IMR-90 (cell line): ENCODE measurements around the gene DCUN1D1. TPM values are rescaled to one million over a fixed set of nuclear protein-coding genes. Genes with fewer than 3 reads are reported as not detected.

ENCODE experiments used
- ATAC-seq: fragments of 200-7000 bp; cut with Tn5 transposase; 2 replicates; pipeline ENCODE4 v1.9.1; 2020; ENCODE audit warnings: low read depth, mild to moderate bottlenecking, moderate library complexity
- BruUV-seq: library from RNA; stranded (reverse); fragments of 400-500 nt; replicated peaks from 2 replicates; lab custom pipeline; 2021; lab: Mats Ljungman, UMichigan
- CTCF ChIA-PET: fragments of 300-600 bp; formaldehyde crosslinking; extraction: SDS; loops from one replicate; lab custom pipeline; 2021; ENCODE audit warnings: antibody characterized with exemption; lab: Yijun Ruan, JAX
- POLR2A ChIA-PET: fragments of 300-600 bp; sonication (Branson Sonifier 250); formaldehyde crosslinking; loops from one replicate; lab custom pipeline; 2022; ENCODE audit warnings: antibody characterized with exemption; ENCODE audit not compliant: unreplicated experiment; lab: Charles Lee
- DNase-seq: peaks from one replicate; pipeline ENCODE4 v3.0.0; 2013
- H2AFZ ChIP-seq: replicated peaks from 2 replicates; pipeline ENCODE3; 2013; ENCODE audit warnings: low read length, mild to moderate bottlenecking; ENCODE audit not compliant: poor library complexity
- H2AK5ac ChIP-seq: 2 replicates; pipeline ENCODE4 v1.6.1; 2013; ENCODE audit warnings: low read depth, low read length, inconsistent platforms
- H2AK9ac ChIP-seq: replicated peaks from 2 replicates; pipeline ENCODE3; 2013; ENCODE audit warnings: mild to moderate bottlenecking, low read depth, low read length, moderate library complexity; ENCODE audit not compliant: poor library complexity
- H2BK120ac ChIP-seq: 2 replicates; pipeline ENCODE4 v1.6.1; 2013; ENCODE audit warnings: low read depth, low read length, inconsistent platforms
- H2BK15ac ChIP-seq: 3 replicates; pipeline ENCODE4 v1.6.1; 2013; ENCODE audit warnings: low read depth, low read length, inconsistent platforms
- H2BK20ac ChIP-seq: 2 replicates; pipeline ENCODE4 v1.6.1; 2013; ENCODE audit warnings: low read depth, mild to moderate bottlenecking, inconsistent platforms, low read length, moderate library complexity
- H2BK5ac ChIP-seq: 2 replicates; pipeline ENCODE4 v1.6.1; 2013; ENCODE audit warnings: mild to moderate bottlenecking, low read depth, low read length, inconsistent platforms; ENCODE audit not compliant: poor library complexity, severe bottlenecking
- H3K14ac ChIP-seq: replicated peaks from 2 replicates; pipeline ENCODE4 v1.6.1; 2013; ENCODE audit warnings: low read depth, low read length, inconsistent platforms
- H3K18ac ChIP-seq: 2 replicates; pipeline ENCODE4 v1.6.1; 2013; ENCODE audit warnings: low read depth, low read length, control low read depth
- H3K23ac ChIP-seq: 2 replicates; pipeline ENCODE4 v1.6.1; 2013; ENCODE audit warnings: low read depth, low read length, inconsistent platforms
- H3K27ac ChIP-seq: 2 replicates; pipeline ENCODE4 v1.5.1; 2013; ENCODE audit warnings: mild to moderate bottlenecking, control low read depth, low read length; ENCODE audit not compliant: insufficient read depth
- H3K27me3 ChIP-seq: 2 replicates; pipeline ENCODE4 v1.6.1; 2013; ENCODE audit warnings: low read length; ENCODE audit not compliant: control insufficient read depth, insufficient read depth
- H3K36me3 ChIP-seq: 2 replicates; pipeline ENCODE4 v1.6.1; 2013; ENCODE audit warnings: low read length, mixed read lengths; ENCODE audit not compliant: control insufficient read depth, insufficient read depth
- H3K4ac ChIP-seq: 2 replicates; pipeline ENCODE4 v1.6.1; 2013; ENCODE audit warnings: low read depth, low read length, inconsistent platforms
- H3K4me1 ChIP-seq: 2 replicates; pipeline ENCODE4 v1.6.1; 2013; ENCODE audit warnings: low read length, mixed read lengths; ENCODE audit not compliant: control insufficient read depth, insufficient read depth
- H3K4me2 ChIP-seq: 2 replicates; pipeline ENCODE4 v1.6.1; 2013; ENCODE audit warnings: low read depth, mild to moderate bottlenecking, control low read depth, low read length, moderate library complexity
- H3K4me3 ChIP-seq: 2 replicates; pipeline ENCODE4 v1.5.1; 2013; ENCODE audit warnings: low read depth, mild to moderate bottlenecking, control low read depth, low read length, moderate library complexity; ENCODE audit not compliant: insufficient read depth
- H3K56ac ChIP-seq: 2 replicates; pipeline ENCODE4 v1.6.1; 2013; ENCODE audit warnings: low read length, inconsistent platforms; ENCODE audit not compliant: insufficient read depth; ENCODE audit errors: extremely low read depth
- H3K79me1 ChIP-seq, 2 experiments: 2 replicates each; pipeline ENCODE4 v1.6.1; 2013; ENCODE audit warnings: low read length in 2 of 2, inconsistent platforms in 1 of 2, low read depth in 1 of 2
- H3K9ac ChIP-seq: 2 replicates; pipeline ENCODE4 v1.6.1; 2013; ENCODE audit warnings: low read depth, low read length, control low read depth
- H3K9me1 ChIP-seq: 2 replicates; pipeline ENCODE4 v1.6.1; 2013; ENCODE audit warnings: low read length, inconsistent platforms; ENCODE audit not compliant: insufficient read depth
- H3K9me3 ChIP-seq: 2 replicates; pipeline ENCODE4 v1.6.1; 2013; ENCODE audit warnings: low read length; ENCODE audit not compliant: control insufficient read depth, insufficient read depth
- H4K20me1 ChIP-seq: 2 replicates; pipeline ENCODE4 v1.6.1; 2013; ENCODE audit warnings: low read length, inconsistent platforms; ENCODE audit not compliant: insufficient read depth
- H4K5ac ChIP-seq: 2 replicates; pipeline ENCODE4 v1.6.1; 2013; ENCODE audit warnings: mild to moderate bottlenecking, low read depth, low read length, control low read depth
- H4K8ac ChIP-seq, 2 experiments: 2 replicates each; pipeline ENCODE4 v1.6.1; 2013; ENCODE audit warnings: low read depth in 2 of 2, low read length in 2 of 2, control low read depth in 1 of 2, inconsistent platforms in 1 of 2
- H4K91ac ChIP-seq: 2 replicates; pipeline ENCODE4 v1.6.1; 2013; ENCODE audit warnings: low read depth, low read length, inconsistent platforms; ENCODE audit not compliant: insufficient read depth
- BHLHE40 ChIP-seq: fragments of 150-350 bp; IDR thresholded peaks from 2 replicates; pipeline ENCODE4 v1.6.1; 2016; ENCODE audit warnings: mild to moderate bottlenecking, low read depth, low read length
- CEBPB ChIP-seq: IDR thresholded peaks from 2 replicates; pipeline ENCODE4 v1.6.1; 2012; ENCODE audit warnings: low read depth, low read length, improper control_type of control experiment
- CHD1 ChIP-seq: IDR thresholded peaks from 2 replicates; pipeline ENCODE4 v1.6.1; 2012; ENCODE audit warnings: low read depth, low read length, improper control_type of control experiment
- CTCF ChIP-seq: conservative IDR thresholded peaks from 2 replicates; pipeline ENCODE4 v1.5.1; 2012; ENCODE audit warnings: mild to moderate bottlenecking, low read depth, low read length, improper control_type of control experiment
- FOS ChIP-seq: fragments of 150-350 bp; IDR thresholded peaks from 2 replicates; pipeline ENCODE4 v1.6.1; 2016; ENCODE audit warnings: low read depth, low read length
- MAFK ChIP-seq: IDR thresholded peaks from 2 replicates; pipeline ENCODE4 v1.6.1; 2012; ENCODE audit warnings: low read depth, low read length, improper control_type of control experiment
- MXI1 ChIP-seq: IDR thresholded peaks from 2 replicates; pipeline ENCODE4 v1.6.1; 2012; ENCODE audit warnings: low read depth, mild to moderate bottlenecking, low read length, moderate library complexity, borderline replicate concordance
- NFE2L2 ChIP-seq: fragments of 150-350 bp; IDR thresholded peaks from 2 replicates; pipeline ENCODE4 v1.6.1; 2016; ENCODE audit warnings: low read depth, mild to moderate bottlenecking, low read length
- POLR2A ChIP-seq: IDR thresholded peaks from 2 replicates; pipeline ENCODE4 v1.6.1; 2012; ENCODE audit warnings: mild to moderate bottlenecking, low read depth, low read length
- RAD21 ChIP-seq: IDR thresholded peaks from 2 replicates; pipeline ENCODE4 v1.6.1; 2012; ENCODE audit warnings: low read length, improper control_type of control experiment
- RCOR1 ChIP-seq: IDR thresholded peaks from 2 replicates; pipeline ENCODE4 v1.6.1; 2012; ENCODE audit warnings: mild to moderate bottlenecking, low read length, improper control_type of control experiment; ENCODE audit not compliant: insufficient replicate concordance
- RFX5 ChIP-seq: IDR thresholded peaks from 2 replicates; pipeline ENCODE4 v1.8.0; 2012; ENCODE audit warnings: low read depth, mild to moderate bottlenecking, low read length, moderate library complexity
- SMC3 ChIP-seq: fragments of 150-350 bp; IDR thresholded peaks from 2 replicates; pipeline ENCODE4 v1.6.1; 2016; ENCODE audit warnings: low read depth, mild to moderate bottlenecking, antibody characterized with exemption, low read length, moderate library complexity
- WGBS, 2 experiments: methylation state at CpG; one replicate each; pipeline versions ENCODE4 v1.1.5 to v1.1.7; 2013; ENCODE audit warnings: missing lambda C conversion rate in 2 of 2; ENCODE audit not compliant: insufficient read length in 1 of 2; ENCODE audit errors: extremely low coverage in 2 of 2; 5-methylcytosine and 5-hydroxymethylcytosine counted together
- dilution Hi-C: fragments of 300-500 bp; cut with HindIII; formaldehyde crosslinking; loops from one replicate; pipeline ENCODE4 v1.14.3; 2018; ENCODE audit warnings: low sequenced_read_pairs; ENCODE audit not compliant: unreplicated experiment
- in situ Hi-C: fragments of 300-500 bp; cut with MboI; formaldehyde crosslinking; loops from 3 replicates; pipeline ENCODE4 v1.14.3; 2019; ENCODE audit warnings: low sequenced_read_pairs, inconsistent platforms, mixed read lengths
- intact Hi-C: fragments of 100-400 bp; cut with micrococcal nuclease; formaldehyde crosslinking; loops from 2 replicates; pipeline ENCODE4 v1.10.0; 2022
- polyA plus RNA-seq, 3 experiments: library from polyadenylated mRNA; depleted of rRNA; stranded (reverse); fragments of >200 nt; gene quantifications; 2 replicates each; pipeline ENCODE4 v1.2.3, GENCODE V29; 2012; ENCODE audit warnings: low replicate concordance in 1 of 3
- total RNA-seq: library from RNA; depleted of rRNA; stranded (reverse); fragments of >200 nt; gene quantifications from 2 replicates; pipeline ENCODE4 v1.2.3, GENCODE V29; 2012
- TF ChIP-seq, protein P1 (sequence below): fragments of 150-350 bp; IDR thresholded peaks from 2 replicates; pipeline ENCODE4 v1.6.1; 2017; ENCODE audit warnings: mild to moderate bottlenecking, antibody characterized with exemption, low read length, low read depth
- TF ChIP-seq, protein P2 (sequence below): fragments of 150-350 bp; IDR thresholded peaks from 2 replicates; pipeline ENCODE4 v1.6.1; 2016; ENCODE audit warnings: low read depth, mild to moderate bottlenecking, low read length, moderate library complexity, borderline replicate concordance

DCUN1D1 gene
- total and polyA plus RNA-seq, 2 of the 4 experiments (the other 2 are of a cell fraction) = 12.5 to 17.7 TPM

DNA sequence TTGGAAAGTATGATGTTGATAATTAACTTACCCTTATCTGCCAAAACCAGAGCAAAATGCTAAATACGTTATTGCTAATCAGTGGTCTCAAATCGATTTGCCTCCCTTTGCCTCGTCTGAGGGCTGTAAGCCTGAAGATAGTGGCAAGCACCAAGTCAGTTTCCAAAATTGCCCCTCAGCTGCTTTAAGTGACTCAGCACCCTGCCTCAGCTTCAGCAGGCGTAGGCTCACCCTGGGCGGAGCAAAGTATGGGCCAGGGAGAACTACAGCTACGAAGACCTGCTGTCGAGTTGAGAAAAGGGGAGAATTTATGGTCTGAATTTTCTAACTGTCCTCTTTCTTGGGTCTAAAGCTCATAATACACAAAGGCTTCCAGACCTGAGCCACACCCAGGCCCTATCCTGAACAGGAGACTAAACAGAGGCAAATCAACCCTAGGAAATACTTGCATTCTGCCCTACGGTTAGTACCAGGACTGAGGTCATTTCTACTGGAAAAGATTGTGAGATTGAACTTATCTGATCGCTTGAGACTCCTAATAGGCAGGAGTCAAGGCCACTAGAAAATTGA is 59.7 kb downstream of the DCUN1D1 start:
- Histone ChIP-seq H3K4me2 (no peak overlapping the region), H4K5ac (no peak overlapping the region)

More for the DNA sequence above, 59.7 kb downstream of the DCUN1D1 start:
- Histone ChIP-seq H2BK120ac (no peak overlapping the region), H3K23ac (no peak overlapping the region), H3K56ac (no peak overlapping the region), H2BK15ac (no peak overlapping the region), H2AFZ (no peak overlapping the region), H4K8ac (no peak overlapping the region), H2AK9ac (no peak overlapping the region), H2AK5ac (no peak overlapping the region), H4K20me1 (no peaks in the 10 kb centered on the region), H3K36me3 (0 out of 2 replicates have a peak, but pooled peaks cover 1% of the 10 kb centered on the region), H3K4me1 (no peaks in the 10 kb centered on the region), H3K9me3 (no peaks in the 10 kb centered on the region), H3K27me3 (no peaks in the 10 kb centered on the region), H3K18ac (no peak overlapping the region), H3K79me1 (no peaks in the 10 kb centered on the region), H2BK20ac (no peak overlapping the region), H3K4ac (no peak overlapping the region), H3K27ac (no peak overlapping the region), H4K91ac (no peak overlapping the region), H3K9ac (no peak overlapping the region), H3K4me3 (no peak overlapping the region), H3K9me1 (no peaks in the 10 kb centered on the region), H3K14ac (no peak overlapping the region), H2BK5ac (no peak overlapping the region)
- in situ Hi-C loops = loop anchor here (25.0 kb wide), 1 partner anchor 467 kb away; no protein-coding TSS in a partner anchor
- ChIA-PET CTCF (no interaction called here), POLR2A (no interaction called here)
- BruUV-seq = no TSS peak
- dilution Hi-C loops = no loop called here
- DNase-seq (no peak), ATAC-seq (no peak)
- WGBS, 2 experiments = no CpG with 5 or more reads among the region's 9 CpGs
- intact Hi-C loops = no loop called here
- TF ChIP-seq CTCF (no peak), CHD1 (no peak), MAFK (no peak), MXI1 (no peak), CEBPB (no peak), POLR2A (no peak), BHLHE40 (no peak), RCOR1 (no peak), RAD21 (no peak), NFE2L2 (no peak), SMC3 (no peak), FOS (no peak), RFX5 (no peak)
- TF ChIP-seq, protein P1, sequence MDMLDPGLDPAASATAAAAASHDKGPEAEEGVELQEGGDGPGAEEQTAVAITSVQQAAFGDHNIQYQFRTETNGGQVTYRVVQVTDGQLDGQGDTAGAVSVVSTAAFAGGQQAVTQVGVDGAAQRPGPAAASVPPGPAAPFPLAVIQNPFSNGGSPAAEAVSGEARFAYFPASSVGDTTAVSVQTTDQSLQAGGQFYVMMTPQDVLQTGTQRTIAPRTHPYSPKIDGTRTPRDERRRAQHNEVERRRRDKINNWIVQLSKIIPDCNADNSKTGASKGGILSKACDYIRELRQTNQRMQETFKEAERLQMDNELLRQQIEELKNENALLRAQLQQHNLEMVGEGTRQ = no peak
- TF ChIP-seq, protein P2, sequence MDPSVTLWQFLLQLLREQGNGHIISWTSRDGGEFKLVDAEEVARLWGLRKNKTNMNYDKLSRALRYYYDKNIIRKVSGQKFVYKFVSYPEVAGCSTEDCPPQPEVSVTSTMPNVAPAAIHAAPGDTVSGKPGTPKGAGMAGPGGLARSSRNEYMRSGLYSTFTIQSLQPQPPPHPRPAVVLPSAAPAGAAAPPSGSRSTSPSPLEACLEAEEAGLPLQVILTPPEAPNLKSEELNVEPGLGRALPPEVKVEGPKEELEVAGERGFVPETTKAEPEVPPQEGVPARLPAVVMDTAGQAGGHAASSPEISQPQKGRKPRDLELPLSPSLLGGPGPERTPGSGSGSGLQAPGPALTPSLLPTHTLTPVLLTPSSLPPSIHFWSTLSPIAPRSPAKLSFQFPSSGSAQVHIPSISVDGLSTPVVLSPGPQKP = no peak
